GM21786 (cell line): ENCODE results near the gene KATNB1.

Source experiments
- ATAC-seq: cut with Tn5 transposase; IDR thresholded peaks from one replicate; pipeline ENCODE4 v1.9.1; 2021; ENCODE audit not compliant: unreplicated experiment

KATNB1 gene

GRCh38 chr16:57755726-57756423 is 20.3 kb downstream of the KATNB1 start:
- no peak for ATAC-seq

GRCh38 chr16:57756424-57757325 is 21.1 kb downstream of the KATNB1 start:
- ATAC-seq: no peak

DNA sequence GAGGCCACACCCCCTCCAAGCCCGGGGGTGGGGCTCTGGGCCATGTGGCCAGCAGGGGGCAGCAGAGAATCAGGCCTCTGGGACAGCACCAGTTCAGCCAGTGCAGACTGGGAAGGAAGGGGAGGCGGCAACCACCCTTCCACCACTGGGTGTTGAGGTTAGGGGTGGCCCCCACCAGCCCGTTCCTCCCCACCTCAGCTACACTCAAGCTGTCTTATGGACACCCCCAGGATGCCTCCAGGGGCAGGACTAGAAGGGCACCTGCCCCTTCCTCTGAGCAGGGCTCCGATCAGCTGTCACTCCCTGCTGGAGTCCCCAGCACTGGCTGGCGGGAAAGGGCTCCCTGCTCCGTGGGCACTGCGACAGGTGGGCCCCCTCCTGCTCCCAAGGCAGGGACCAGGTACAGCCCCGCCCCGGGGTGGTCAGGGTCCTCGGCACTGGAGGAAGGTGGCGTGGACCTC is 21.8 kb downstream of the KATNB1 start:
- peak; percentile 95 for ATAC-seq

DNA sequence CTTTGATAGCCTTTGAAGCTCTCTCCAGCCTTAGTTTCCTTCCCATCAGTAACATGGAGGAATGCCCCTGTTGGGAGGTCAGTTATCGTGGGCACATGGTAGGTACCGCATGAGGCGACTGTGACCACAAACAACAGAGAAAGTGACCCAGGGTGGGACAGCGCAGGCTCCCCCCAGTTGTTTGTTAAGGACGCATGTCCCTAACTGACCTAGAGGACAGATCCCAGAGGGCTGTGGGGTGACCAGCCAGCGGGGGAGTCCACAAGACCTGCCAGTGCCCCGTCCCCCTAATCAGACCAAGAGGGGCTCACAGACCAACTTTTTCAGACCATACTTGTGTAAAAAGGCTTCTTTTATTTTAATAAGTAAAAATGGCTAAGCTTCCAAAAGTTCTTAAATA is 22.3 kb downstream of the KATNB1 start:
- no peak for ATAC-seq

DNA sequence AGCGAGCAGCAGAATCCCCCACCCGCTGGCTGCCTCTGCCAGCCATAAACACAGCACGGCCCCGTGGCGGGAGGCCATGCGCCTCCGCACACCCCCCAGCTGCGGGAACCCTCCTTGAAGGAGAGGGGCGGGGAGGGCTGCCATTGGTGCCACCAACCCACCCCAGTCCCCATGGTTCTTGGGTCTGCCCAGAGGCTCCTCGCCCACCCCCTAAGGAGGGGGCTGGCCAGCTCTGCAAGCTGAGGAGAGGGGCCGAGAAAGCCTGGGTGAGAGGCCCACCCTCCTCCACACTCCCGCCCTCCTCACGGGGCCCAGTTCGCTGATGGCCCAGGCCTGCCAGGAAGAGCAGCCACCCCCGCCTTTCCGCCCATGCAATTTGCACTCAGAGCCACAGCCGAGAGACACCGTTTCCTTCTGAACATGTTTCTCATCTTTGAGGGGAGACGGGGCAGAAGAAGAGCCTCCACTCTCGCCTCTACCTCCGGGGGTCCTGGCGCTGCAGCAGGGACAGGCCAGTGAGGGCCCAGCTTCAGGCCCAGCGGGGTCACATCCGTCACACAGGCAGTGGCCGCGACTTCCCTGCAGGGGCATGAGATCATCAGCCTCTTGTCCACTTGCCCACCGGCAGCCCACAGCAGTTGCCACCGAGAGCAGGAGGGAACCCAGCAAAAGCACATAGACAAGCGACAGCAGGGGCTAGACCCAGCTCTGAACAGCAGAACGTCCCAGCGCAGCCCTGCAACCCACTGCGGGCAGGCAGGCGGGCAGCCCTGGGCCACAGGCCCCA is 23.0 kb downstream of the KATNB1 start:
- no peak for ATAC-seq

- ATAC-seq: no peak
Observed at GRCh38 chr16:57759131-57759530, 23.6 kb downstream of the KATNB1 start.

DNA sequence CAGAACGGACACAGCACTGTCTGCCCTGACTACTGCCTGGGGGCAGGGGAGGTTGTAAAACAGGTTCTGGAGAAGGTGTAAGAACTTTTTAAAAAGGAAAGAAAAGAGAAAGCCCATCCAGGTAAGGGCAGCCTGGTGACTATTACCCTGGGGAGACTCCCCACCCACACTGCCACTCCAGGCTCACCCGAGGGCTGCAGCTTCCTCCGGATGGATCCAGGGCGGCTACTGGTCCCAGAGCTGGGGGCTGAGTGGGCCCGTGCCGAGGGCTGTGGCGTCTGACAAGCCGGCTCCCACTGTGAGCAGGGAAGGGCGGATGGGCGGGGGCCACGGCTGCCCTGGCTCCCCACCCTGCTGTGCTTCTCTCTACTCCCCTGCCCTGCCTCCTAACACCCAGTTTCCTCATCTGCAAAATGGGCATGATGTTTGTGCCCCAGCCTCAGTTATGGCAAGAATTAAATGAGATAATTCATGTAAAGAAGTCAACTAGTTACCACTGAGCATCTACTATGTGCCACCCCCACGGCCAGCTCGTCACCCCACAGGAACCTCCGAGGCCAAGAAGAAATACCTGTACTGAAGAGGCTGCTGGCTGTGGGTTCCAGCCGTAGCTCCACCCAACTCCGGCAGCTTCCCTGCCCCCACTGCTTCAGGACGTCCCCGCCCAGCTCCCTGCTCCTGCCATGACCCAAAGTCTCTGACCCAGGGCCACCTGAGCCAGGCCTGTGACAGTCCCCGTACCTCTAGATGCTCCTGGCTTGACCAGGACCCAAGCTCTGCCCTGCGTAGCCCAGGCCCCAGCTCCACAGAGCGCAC is 24.2 kb downstream of the KATNB1 start:
- no peak for ATAC-seq

GRCh38 chr16:57760357-57761160 is 25.0 kb downstream of the KATNB1 start:
- ATAC-seq: no peak

GRCh38 chr16:57761301-57761700 is 25.7 kb downstream of the KATNB1 start:
- ATAC-seq: no peak

GRCh38 chr16:57761957-57762356 is 26.4 kb downstream of the KATNB1 start:
- no peak for ATAC-seq

DNA sequence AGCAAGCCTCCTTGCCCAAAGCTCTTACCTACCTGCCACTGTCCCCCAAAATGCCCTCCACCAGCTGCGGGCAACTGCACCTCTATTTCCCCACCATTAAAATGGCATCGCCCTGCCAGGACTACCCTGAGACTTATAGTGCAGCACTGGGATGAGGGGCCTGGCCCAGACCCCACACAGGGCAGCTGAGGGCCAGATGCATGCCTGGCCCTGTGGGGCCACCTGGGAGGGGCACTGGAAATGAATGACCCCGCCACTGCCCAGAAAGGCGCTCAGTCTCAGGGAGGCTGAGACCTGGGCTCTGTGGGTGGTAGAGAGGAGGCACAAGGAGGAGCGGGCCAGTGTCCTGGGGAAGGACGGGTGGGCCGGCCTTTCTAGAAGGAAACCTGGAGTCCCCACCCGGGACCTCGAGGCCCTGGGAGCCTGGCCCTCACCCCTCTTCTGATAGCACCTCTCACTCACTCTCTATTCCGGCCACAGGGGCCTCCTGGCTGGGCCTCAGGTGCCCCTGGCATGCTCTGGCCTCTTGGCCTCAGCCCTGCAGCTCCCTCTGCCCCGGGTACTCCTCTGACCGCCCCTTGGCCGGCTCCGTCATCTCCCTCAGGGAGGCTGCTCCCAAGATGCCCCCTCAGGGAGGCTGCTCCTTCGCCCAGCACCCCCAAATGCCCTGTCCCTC is 26.9 kb downstream of the KATNB1 start:
- no peak for ATAC-seq

- no peak for ATAC-seq
Observed at GRCh38 chr16:57763285-57764005, 27.9 kb downstream of the KATNB1 start.

DNA sequence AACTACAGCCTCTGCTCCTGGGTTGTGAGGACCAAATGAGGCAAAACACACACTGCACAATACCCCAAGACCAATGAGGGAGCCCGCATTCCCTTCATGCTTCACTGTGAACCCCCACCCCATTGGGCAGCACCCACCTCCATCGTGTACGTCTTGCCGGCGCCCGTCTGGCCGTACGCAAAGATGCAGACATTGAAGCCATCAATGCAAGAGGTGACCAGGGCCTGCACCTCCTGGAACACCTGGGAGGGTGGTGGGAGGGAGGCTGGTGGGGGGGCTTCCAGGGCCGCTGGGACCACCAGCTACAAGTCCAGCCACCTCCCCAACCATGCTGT is 28.4 kb downstream of the KATNB1 start:
- no peak for ATAC-seq

DNA sequence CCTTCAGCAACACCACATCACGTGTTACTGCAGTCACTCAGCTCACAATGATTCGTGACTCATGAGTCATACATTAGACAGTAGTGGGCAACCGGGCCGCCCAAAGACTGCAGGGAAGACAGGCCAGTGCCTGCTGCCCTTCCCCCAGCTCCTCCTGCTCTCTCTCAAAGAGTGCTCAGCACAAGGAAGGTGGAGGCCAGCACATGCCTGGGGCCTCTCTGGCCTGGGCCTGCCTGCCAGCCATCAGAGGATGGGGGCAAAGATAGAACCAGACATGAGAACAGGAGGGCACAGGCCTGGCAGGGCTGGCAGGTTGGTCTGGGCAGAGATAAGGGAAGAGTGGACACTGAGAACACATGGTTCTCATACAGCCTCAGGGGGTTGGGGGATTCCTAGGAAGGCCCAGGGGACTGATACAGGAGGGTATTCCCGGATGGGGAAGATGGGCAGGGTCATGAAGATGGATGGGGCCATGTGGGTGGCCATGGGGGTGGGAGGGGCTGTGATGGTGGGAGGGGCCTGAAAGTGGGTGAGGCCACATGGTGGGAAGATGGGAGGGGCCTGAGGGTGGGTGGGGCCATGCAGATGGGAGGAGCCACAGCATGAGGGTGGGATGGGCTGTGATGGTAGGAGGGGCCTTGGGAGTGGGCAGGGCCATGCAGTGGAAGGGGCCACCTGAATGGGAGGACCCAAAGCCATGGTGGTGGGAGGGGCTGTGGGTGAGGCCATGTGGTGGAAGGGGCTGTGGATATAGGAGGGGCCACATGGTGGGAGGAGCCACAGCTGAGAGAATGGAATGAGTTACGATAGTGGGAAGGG is 29.0 kb downstream of the KATNB1 start:
- no peak for ATAC-seq

DNA sequence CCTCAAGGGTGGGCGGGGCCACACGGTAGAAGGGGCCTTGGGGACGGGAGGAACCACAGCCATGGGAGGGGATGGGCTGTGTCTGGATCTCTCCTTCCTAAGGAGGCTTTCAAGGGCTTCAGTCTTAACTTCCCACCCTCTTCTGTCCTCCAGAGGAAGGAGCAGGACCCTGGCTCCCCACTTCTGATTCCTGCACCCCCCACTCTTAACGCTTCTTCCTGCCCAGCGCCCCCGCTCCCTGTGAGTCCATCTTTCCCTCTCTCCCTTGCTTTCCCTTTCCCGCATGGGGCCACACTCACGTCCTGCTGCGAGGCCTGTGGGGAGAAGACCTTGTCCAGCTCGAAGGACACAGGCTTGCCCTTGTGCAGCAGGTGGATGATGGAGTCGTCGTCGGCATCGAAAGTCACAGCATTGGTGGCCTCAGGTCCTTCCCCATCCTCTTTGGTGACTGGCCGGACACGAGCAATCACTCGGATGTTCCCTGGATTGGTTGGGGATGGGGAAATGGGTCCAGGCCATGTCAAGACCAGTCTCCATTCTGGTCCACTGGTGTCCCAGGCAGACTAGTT is 29.7 kb downstream of the KATNB1 start:
- ATAC-seq: no peak

DNA sequence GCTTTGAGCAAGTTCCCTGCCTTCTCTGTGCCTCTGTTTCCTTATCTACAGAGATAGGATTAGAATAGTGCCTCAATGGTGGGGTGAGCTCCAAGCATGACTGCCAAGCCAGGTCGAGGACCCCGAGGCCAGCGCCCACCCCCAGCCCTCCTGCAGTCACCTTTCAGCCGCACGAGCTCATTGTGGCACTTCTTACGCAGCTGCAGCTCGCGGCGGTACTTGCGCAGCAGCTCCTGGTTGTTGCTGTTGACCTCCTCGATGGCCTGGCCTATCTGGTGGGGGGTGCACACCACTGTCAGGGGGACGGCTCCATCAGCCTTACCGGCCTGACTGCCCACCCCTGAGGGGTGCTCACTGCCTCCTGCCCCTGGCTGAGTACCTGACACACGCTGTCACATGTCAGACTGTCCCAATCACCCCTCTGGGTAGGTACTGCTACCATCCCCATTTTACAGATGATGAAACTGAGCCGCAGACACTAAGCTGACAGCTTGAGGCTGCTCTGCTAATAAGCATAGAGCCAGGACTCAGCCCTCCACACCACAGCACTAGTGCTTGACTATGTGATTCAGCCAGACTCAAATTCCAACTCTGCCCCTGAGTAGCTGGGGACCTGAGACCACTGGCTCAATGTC is 31.3 kb downstream of the KATNB1 start:
- ATAC-seq: no peak

DNA sequence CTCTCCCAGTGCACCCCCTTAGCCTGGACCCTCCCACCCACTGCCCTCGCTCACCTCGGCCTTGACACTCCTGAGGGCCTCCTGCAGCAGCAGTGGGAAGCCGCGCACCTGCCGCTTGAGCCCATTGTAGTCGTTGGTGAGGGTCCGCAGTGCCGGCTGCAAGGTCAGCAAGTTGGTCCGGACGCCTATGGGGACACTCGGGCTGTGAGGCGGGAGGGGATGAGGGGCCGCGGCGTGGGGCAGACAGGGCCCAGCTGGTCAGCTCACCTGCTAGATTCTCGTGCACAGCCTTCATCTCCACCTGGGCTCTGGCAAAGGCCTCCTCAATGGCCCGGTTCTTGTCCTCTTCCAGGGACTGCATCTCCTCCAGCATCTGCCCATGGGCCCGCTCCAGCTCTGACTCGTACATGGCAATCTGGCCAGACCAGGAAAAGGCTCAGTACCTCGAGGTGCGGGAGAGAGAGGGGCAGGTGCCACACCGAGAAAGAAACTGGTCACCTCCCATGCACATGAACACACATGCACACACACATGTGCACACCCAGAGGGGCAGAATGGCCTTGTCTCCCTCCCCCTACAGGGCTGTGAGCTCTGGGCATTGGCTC is 34.1 kb downstream of the KATNB1 start:
- ATAC-seq: no peak
